ENCODE data around the gene LHX6. TPM values are rescaled to one million over a fixed set of nuclear protein-coding genes. Genes with fewer than 3 reads are reported as not detected.

LHX6 gene
- total RNA-seq, 3 donors from 2014 or later = 2.0 to 5.1 (median 2.3) TPM

DNA sequence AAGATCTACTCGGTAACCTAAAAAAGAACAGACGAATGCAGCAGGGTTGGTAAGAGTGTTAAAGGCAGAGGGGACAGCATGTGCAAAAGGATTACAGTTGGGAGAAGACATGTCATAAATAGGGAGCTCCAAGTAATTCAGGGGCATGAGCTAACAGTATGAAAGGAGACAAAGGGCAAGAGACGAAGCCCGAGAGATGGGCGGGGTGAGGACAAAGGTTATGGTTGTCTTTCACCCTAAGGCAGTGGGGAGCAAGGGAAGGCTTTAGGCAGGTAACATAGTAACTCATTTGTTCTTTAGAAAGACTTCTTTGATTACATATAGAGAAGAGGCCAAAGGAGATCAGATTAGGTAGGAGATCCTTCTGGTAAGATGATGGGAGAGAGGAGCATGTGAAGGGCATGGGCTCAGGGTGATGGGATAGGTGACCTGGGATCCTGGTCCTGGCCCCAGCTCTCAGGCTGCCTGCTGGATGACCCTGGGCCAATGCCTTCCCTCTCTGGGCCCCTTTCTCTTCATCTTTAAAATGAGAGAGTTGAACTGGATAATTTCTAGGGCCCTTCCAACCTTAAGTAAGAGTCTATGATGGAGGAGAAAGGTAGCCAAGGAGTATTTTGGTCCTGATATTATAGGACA lies 49.6 kb downstream of the LHX6 start:
- ATAC-seq (peak; percentile 77), DNase-seq (peak in 1 of 3 donors; percentile 62)
- Histone ChIP-seq H3K9me3 (no peaks in the 10 kb centered on the region), H3K36me3 (ENCODE audit: low read depth) (no peaks in the 10 kb centered on the region), H3K4me1 (ENCODE audit: low read depth) (no peaks in the 10 kb centered on the region), H3K4me3 (no peak overlapping the region)
- intact Hi-C loops (cut with DNase I, micrococcal nuclease) = no loop called here
- TF ChIP-seq, protein P1, sequence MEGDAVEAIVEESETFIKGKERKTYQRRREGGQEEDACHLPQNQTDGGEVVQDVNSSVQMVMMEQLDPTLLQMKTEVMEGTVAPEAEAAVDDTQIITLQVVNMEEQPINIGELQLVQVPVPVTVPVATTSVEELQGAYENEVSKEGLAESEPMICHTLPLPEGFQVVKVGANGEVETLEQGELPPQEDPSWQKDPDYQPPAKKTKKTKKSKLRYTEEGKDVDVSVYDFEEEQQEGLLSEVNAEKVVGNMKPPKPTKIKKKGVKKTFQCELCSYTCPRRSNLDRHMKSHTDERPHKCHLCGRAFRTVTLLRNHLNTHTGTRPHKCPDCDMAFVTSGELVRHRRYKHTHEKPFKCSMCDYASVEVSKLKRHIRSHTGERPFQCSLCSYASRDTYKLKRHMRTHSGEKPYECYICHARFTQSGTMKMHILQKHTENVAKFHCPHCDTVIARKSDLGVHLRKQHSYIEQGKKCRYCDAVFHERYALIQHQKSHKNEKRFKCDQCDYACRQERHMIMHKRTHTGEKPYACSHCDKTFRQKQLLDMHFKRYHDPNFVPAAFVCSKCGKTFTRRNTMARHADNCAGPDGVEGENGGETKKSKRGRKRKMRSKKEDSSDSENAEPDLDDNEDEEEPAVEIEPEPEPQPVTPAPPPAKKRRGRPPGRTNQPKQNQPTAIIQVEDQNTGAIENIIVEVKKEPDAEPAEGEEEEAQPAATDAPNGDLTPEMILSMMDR (IDR thresholded peaks at IDR 0.05) = no peak

DNA sequence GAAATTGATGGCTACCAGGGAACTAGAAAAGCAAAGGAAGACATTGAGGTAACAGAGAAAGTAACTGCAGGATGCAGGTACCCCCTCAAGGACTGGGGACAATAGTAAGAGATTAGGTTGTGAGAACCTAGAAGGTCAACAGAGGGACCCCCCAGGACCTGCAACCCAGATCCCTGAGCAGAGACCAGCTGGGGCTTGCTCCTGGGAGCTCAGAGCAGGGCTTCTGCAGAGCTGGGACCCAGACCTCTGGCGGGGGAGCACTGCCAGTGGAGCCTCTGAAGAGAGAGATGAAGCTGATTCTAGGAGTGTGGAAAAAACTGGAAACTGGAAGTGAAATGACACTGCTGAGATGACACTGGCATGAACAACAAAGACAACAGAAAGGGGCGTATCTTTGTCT lies 51.8 kb downstream of the LHX6 start:
- ATAC-seq = no peak
- no peaks in the 10 kb centered on the region for H3K9me3 ChIP-seq
- intact Hi-C loops (cut with DNase I, micrococcal nuclease) = no loop called here
- TF ChIP-seq, protein P1 (IDR thresholded peaks at IDR 0.05) = no peak
- no peaks in the 10 kb centered on the region for H3K36me3 ChIP-seq (ENCODE audit: low read depth)
- no peak for DNase-seq
- no peak overlapping the region for H3K4me3 ChIP-seq
- H3K4me1 ChIP-seq (ENCODE audit: low read depth) = no peaks in the 10 kb centered on the region

DNA sequence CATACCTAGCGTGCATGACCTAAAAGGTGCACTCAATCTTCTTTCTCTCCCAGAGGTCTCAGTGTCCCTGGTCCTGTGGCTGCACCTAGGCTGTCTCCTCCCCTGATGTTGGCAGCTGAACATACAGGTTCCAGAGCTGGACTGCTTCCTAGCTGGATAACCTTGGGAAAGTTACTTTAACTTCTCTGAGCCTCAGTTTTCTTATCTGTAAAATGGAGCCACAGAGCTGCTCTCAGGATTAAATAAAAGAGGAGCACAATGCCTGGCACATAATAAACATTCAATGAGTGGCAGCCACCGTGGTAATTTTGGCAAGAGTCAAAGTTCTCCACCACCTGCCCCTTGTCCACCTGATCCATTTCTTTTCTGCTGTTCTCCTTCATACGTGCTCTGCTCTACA lies 55.1 kb downstream of the LHX6 start:
- H3K36me3 ChIP-seq (ENCODE audit: low read depth) = no peaks in the 10 kb centered on the region
- TF ChIP-seq, protein P1 (IDR thresholded peaks at IDR 0.05) = no peak
- H3K9me3 ChIP-seq = no peaks in the 10 kb centered on the region
- DNase-seq (no peak), ATAC-seq (no peak)
- no peak overlapping the region for H3K4me3 ChIP-seq
- intact Hi-C loops (cut with DNase I, micrococcal nuclease) = no loop called here
- no peaks in the 10 kb centered on the region for H3K4me1 ChIP-seq (ENCODE audit: low read depth)

DNA sequence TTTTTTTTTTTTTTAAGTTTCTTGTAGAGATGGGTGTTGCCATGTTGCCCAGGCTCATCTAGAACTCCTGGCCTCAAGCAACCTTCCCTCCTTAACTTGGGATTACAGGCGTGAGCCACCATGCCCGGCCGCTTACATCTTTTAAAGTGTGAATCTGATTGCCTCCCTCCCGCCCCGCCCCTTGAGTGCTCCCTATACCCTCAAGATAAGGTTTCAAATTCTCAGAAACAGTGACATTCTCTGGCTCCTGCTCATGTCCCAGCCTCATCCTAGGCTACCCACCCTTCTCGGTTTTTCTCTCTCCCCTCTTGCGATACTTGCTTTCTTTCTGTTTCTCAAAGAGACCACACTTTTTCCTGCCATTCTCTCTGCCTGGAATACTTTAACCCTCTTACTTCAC lies 56.6 kb downstream of the LHX6 start:
- Histone ChIP-seq H3K36me3 (ENCODE audit: low read depth) (no peaks in the 10 kb centered on the region), H3K4me3 (no peak overlapping the region), H3K9me3 (no peaks in the 10 kb centered on the region), H3K4me1 (ENCODE audit: low read depth) (no peaks in the 10 kb centered on the region)
- ATAC-seq = no peak
- intact Hi-C loops (cut with DNase I, micrococcal nuclease) = no loop called here
- no peak for DNase-seq
- TF ChIP-seq, protein P1 (IDR thresholded peaks at IDR 0.05) = no peak

DNA sequence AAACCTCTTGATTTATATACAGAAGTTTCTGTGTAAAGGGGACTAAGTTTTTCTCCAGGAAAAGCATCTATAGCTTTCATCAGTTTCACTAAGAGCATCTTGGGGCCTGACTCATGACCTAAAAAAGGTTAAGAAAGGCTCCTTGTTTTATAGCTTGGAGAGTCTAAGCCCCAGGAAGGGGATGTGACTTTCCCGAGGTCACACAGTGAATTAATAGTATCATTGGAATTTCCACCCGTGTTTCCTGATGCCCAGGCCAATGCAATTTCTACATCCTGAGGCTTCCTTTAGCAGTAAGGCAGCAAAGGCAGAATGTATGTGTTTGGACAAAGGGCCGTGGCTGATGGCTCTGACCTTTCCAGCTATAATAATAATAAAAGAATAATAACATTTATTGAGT lies 60.4 kb downstream of the LHX6 start:
- H3K9me3 ChIP-seq = no peaks in the 10 kb centered on the region
- DNase-seq (no peak), ATAC-seq (no peak)
- no peak overlapping the region for H3K4me3 ChIP-seq
- TF ChIP-seq, protein P1 (IDR thresholded peaks at IDR 0.05) = no peak
- intact Hi-C loops (cut with DNase I, micrococcal nuclease) = no loop called here
- no peaks in the 10 kb centered on the region for H3K36me3 ChIP-seq (ENCODE audit: low read depth)
- no peaks in the 10 kb centered on the region for H3K4me1 ChIP-seq (ENCODE audit: low read depth)

DNA sequence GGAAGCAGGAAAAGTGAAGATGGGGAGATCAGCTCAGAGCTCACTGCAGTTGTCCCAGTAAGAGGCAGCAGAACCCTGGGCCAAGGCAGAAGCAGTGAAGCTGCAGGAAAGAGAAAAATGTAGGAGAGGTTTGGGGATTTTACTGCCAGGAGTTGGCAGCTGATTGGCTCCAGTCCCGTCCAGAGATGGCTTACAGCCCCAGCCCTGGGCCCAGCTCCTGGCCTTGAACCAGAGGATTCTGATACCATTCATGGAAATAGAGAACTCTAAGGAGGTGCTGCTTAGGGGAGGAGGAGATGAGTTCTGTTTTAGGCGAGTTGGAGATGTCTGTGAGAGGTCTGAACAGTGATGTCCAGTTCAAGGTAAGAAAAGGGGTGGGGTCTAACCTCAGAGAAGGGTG lies 64.5 kb downstream of the LHX6 start:
- TF ChIP-seq, protein P1 (IDR thresholded peaks at IDR 0.05) = no peak
- ATAC-seq (no peak), DNase-seq (no peak)
- Histone ChIP-seq H3K9me3 (no peaks in the 10 kb centered on the region), H3K4me1 (ENCODE audit: low read depth) (no peaks in the 10 kb centered on the region), H3K4me3 (no peak overlapping the region), H3K36me3 (ENCODE audit: low read depth) (no peaks in the 10 kb centered on the region)
- intact Hi-C loops (cut with DNase I, micrococcal nuclease) = no loop called here
